GM18868 (cell line): ENCODE data around the gene KLHL17.

ENCODE experiments used
- ATAC-seq: cut with Tn5 transposase; IDR thresholded peaks from one replicate; pipeline ENCODE4 v1.9.1; 2021; ENCODE audit warnings: mild to moderate bottlenecking, moderate library complexity; ENCODE audit not compliant: unreplicated experiment

KLHL17 gene

GRCh38 chr1:960363-961131, at the start of gene KLHL17:
Gene KLHL17 (plus strand): TSS chr1:960584. CDS start chr1:960694, 110 bp downstream.
- no peak for ATAC-seq

DNA sequence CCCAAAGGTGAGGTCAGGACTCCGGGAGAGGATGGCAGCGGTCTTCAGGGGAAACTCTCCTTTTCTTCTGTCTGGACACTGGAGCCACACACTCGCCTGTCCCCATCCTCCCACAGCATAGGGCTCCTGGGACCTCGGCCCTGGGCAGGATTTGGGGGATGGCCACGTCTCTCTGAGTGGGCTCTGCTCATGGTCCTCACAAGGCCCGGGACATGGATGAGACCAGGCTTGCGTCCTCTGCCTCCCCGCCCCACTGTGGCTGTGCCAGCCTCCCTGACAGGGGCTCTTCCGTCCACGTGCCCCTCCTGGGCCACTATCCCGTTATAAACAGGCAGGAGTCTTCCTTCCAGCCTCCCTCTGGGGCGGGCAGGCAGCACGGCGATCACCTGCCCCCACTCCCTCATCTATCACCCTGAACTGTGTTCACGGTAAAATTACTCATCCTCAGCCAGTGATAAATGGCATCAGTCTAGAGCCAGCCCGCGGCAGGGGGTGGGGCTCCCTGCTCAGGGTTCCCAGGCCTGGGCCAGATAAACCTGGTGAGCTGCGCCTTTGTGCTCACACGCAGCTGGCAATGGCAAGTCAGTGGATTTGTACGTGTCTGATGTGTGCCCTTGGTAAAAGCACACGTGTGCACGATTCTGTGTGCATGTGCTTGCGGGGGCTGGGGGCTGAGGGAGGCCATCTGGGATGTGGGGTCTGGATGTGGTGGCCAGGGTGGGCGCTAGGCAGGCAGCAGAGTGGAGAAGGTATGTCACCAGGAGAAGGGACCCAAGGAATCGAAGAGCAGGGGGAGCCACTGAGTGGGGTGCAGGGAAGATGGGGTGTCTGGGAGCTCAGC, 49.3 kb upstream of the KLHL17 start:
- no peak for ATAC-seq

DNA sequence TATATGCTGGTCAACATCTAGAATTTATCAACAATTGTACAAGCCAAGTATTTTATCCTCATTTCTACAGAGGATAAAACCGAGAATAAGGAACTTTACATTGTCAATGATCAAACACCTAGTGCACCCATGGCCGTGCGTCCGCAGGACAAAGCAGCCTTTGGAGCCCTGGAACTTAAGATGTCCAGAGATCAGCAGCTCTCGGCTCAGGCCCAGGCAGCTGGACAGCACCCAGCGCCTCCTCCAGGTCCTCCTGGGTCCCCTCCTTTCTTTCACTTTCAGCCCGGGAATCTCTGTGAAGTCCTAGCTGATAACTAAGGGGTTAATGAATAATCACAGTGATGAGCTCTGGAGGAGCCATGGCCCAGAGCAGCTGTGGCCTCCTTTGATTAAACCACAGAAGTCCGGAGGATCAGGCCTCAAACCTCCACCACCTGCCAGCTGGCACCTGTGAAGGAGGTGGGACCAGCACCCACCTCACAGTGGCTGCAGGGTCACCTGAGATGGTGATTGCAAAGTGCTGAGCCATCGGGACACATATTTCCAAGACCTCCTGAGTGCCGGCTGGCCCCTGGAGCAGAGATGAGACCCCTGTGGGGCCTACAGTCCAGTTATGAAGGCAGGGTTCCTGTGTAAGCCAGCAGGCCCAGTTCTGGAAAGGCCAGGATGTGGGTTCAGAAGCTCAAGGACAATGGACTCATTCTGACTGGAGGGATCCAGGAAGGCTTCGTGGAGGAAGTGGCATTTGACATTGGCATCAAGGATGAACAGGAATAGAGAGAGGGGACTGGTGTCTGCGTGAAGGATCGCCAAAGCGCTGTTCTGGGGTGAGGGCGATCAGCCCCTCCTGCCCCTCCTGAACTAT, 48.3 kb upstream of the KLHL17 start:
- ATAC-seq: no peak

DNA sequence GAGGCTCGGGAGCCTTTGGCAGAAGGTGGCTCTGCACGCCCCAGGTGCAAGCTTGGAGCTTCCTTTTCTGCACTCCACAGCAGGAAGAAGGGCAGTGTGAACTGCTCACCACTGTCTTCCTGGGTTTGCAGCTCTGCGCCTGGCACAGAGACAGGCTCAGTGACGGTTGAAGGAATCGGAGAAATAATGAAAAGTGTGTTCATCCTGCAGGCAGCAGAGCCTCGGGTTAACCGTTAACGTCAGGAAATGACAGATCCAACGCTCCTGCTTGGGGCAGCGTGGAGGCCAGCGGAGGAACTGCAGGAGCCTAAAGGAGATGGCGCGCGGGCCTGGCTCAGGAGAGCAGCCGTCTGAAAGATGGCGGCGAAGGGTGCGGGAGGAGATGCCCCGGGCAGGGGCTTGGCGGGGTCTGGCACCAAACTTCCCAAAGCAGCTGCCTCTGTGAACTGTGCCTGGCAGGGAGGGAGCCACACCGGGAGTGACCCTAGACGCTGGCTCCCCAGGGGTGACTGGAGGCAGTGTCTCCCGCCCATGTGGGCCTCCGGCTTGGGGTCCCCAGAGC, 47.6 kb upstream of the KLHL17 start:
- no peak for ATAC-seq

GRCh38 chr1:913491-914130, 46.8 kb upstream of the KLHL17 start:
- no peak for ATAC-seq

GRCh38 chr1:914131-914890, 46.1 kb upstream of the KLHL17 start:
- no peak for ATAC-seq

GRCh38 chr1:914891-915280, 45.5 kb upstream of the KLHL17 start:
- no peak for ATAC-seq

DNA sequence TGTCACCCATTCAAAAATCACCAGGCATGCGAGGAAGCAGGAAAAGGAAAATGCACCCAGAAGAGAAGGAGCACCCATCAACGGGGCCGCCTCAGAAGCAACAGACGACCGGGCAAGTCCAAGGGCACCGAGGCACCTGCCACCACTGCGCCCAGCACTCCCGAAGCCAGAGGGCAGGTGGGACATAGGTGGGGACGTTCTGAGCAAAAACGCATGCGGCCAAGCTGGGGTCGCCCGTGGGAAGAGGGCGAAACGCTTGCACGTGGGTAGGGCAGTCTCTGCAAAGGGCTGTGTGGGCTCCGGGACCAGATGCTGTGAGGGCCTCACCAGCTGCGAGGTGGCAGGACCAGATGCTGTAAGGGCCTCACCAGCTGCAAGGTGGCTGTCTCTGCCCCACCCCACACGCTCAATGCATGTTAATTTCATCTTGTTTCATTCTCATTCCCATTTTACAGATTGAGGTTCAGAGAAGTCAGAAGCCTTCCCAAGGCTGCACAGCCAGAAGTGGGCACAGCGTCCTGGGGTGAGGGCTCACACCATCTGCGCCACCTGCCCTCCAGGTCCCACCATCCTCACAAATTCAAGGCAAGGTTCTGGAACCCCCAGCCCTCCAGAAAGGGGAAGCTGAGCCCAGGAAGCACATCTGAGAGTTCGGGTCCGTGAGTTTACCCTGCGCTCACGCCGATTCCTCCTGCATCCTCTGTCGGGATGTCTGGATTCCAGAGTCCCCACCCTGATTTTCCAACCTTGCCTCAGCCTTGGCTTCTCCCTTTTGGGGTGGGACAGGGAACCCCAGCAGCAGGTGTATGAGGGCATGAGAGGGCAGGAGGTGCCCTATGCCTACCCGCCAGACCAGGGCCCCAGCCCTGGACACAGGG, 44.9 kb upstream of the KLHL17 start:
- no peak for ATAC-seq

DNA sequence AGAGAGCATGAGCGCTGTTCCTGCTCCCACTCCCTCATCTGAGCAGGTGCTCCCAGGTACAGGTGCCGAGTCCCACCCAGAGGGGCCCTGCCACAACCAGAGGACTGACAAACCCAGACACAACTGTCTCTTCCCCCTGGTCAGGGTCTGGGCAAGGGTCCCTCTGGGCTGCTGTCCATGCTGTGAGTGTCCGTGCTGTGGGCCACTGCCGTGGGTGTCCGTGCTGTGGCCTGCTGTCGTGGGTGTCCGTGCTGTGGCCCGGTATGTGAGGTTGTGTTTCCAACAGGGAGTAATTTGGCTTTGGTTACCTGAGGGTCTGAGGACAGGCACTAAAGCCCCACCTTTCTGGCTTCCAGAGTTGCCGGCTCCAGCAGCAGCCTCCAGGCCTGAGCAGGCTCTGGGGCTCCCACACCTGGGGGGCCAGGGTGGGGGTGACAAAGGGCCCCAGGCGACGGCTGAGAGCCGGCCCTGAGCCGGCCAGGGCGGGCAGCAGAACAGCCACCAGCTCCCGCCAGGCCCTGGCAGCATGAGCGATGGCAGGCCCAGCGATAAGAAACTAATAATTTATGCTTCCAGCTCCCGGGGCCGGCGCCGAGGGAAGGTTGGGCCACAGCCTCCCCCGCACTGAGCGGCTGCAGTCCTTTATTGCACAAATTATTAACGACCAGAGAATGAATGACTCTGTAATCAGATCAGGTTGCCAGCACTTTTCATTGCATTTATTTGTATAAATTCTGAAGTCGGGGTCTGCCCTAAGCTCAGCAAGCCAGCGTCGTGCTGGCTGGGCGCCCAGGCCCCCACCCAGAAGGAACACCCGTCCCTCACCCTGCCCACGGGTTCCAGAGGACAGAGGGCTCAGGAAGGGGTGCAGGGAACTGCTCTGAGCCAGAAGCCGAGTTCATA, 44.0 kb upstream of the KLHL17 start:
- no peak for ATAC-seq

- ATAC-seq: no peak
Measured at GRCh38 chr1:917076-917459, 43.3 kb upstream of the KLHL17 start.

- ATAC-seq: no peak
Measured at GRCh38 chr1:917466-918091, 42.8 kb upstream of the KLHL17 start.

DNA sequence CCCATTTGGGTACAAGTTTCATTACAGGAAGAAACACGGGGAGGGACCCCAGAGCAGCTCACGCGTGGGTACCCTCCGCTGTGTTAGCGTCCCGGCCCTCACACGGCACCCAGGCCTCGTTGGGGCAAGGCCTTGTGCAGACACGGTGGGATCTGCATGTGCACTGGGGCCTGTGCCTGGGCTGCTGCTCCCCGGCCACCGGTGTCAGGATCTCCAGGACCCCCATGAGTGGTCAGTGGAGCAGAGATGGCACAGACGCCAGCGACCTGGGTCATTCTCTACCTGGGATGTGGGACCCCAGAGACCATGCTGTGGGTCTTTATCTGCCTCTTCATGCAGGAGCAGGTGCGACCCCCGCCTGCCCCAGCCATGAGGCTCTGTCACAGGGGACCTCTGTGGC, 42.0 kb upstream of the KLHL17 start:
- no peak for ATAC-seq

- ATAC-seq: no peak
Measured at GRCh38 chr1:918843-919242, 41.5 kb upstream of the KLHL17 start.

DNA sequence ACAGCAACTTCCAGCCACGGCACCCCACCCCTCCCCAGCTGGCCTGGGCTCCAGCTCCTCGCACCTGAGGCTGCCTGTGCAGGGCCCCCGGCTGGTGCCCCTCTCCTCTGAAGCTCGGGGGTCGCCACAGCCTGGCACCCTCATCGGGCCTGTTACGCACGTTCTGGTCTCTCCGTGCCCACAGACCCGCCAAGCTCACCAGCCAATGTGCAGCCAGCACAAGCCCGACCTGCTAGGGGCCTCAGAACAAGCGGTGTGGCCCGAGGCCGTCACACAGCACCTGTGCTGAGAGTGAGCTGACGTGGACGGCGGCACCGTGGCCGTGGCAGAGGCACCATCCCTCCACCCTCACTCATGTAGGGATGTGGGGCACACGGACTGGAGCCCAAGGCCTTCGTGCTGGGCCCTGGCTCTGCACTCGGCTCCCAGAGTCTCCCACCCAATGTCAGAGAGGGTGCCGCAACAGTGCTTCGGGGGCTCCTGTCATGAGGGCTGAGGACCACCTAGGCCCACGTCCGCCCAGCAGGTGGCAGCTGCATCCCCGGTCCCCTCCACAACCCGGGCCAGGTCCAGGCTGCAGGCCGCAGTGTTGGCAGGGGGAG, 41.0 kb upstream of the KLHL17 start:
- ATAC-seq: no peak

DNA sequence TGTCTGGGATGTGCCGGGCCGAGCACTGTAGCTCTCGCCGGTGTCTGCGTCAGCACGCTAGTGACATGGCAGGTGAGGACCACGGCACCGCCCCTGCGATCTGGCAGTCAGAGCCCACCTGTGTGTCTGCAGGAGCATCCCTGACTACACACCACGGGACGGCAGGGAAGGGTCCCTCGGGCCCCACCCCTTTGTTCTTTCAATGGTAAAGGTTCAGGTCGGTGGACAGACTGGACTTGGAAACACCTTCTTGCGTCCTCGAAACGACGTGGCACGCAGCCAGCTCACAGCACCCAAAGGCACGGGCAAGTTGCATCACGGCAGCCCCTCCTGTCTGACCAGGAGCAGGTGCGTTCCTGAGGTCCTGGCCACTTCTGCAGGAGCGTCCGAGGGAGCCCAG, 40.4 kb upstream of the KLHL17 start:
- ATAC-seq: no peak

- no peak for ATAC-seq
Measured at GRCh38 chr1:920521-920920, 39.9 kb upstream of the KLHL17 start.
